NB4 (cell line): ENCODE results near the gene CTPS1.

Experiments
- DNase-seq: peaks from one replicate; pipeline ENCODE4 v3.0.0; 2010; ENCODE audit warnings: low read depth
- H3K4me3 ChIP-seq: one replicate; pipeline ENCODE4 v1.5.1; 2011; ENCODE audit warnings: mild to moderate bottlenecking, low read depth, low read length, moderate library complexity
- MYC ChIP-seq: IDR thresholded peaks from 2 replicates; pipeline ENCODE4 v1.6.1; 2011; ENCODE audit warnings: low read depth, low read length
- POLR2A ChIP-seq: IDR thresholded peaks from 2 replicates; pipeline ENCODE4 v1.6.1; 2011; ENCODE audit warnings: mild to moderate bottlenecking; ENCODE audit not compliant: insufficient read length; ENCODE audit errors: extremely low read depth
- TF ChIP-seq, protein P1 (sequence below): IDR thresholded peaks from 2 replicates; pipeline ENCODE4 v1.6.1; 2011; ENCODE audit warnings: low read depth, low read length
- TF ChIP-seq, protein P2 (sequence below): IDR thresholded peaks from one replicate; pipeline ENCODE4 v1.5.1; 2012; ENCODE audit warnings: low read depth, low read length

CTPS1 gene

GRCh38 chr1:41006942-41007865 lies 27.7 kb downstream of the CTPS1 start:
- no peak for DNase-seq
- no peak overlapping the region for H3K4me3 ChIP-seq
- TF ChIP-seq, protein P1, sequence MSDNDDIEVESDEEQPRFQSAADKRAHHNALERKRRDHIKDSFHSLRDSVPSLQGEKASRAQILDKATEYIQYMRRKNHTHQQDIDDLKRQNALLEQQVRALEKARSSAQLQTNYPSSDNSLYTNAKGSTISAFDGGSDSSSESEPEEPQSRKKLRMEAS: no peak
- TF ChIP-seq MYC (no peak), POLR2A (no peak)
- TF ChIP-seq, protein P2, sequence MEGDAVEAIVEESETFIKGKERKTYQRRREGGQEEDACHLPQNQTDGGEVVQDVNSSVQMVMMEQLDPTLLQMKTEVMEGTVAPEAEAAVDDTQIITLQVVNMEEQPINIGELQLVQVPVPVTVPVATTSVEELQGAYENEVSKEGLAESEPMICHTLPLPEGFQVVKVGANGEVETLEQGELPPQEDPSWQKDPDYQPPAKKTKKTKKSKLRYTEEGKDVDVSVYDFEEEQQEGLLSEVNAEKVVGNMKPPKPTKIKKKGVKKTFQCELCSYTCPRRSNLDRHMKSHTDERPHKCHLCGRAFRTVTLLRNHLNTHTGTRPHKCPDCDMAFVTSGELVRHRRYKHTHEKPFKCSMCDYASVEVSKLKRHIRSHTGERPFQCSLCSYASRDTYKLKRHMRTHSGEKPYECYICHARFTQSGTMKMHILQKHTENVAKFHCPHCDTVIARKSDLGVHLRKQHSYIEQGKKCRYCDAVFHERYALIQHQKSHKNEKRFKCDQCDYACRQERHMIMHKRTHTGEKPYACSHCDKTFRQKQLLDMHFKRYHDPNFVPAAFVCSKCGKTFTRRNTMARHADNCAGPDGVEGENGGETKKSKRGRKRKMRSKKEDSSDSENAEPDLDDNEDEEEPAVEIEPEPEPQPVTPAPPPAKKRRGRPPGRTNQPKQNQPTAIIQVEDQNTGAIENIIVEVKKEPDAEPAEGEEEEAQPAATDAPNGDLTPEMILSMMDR: no peak

- DNase-seq: no peak
- TF ChIP-seq POLR2A: no peak
- TF ChIP-seq, protein P1: no peak
- TF ChIP-seq, protein P2: no peak
- no peak for TF ChIP-seq MYC
- no peak overlapping the region for H3K4me3 ChIP-seq
Measured at GRCh38 chr1:41009466-41009865, 30.0 kb downstream of the CTPS1 start.

- no peak overlapping the region for H3K4me3 ChIP-seq
- TF ChIP-seq, protein P2: no peak
- TF ChIP-seq, protein P1: no peak
- TF ChIP-seq MYC: no peak
- no peak for DNase-seq
Measured at GRCh38 chr1:41010345-41010744, 30.8 kb downstream of the CTPS1 start.

GRCh38 chr1:41013024-41013423 lies 33.5 kb downstream of the CTPS1 start:
- TF ChIP-seq, protein P1: no peak
- TF ChIP-seq, protein P2: no peak
- TF ChIP-seq MYC: no peak
- TF ChIP-seq POLR2A: no peak
- DNase-seq: no peak
- H3K4me3 ChIP-seq: no peak overlapping the region

- no peak for DNase-seq
- TF ChIP-seq, protein P2: no peak
- TF ChIP-seq, protein P1: no peak
- TF ChIP-seq POLR2A (no peak), MYC (no peak)
- H3K4me3 ChIP-seq: no peak overlapping the region
Measured at GRCh38 chr1:41013796-41014195, 34.3 kb downstream of the CTPS1 start.
